ENCODE data around the gene TMEM245. TPM values are rescaled to one million over a fixed set of nuclear protein-coding genes. Genes with fewer than 3 reads are reported as not detected.

TMEM245 gene
- total RNA-seq, 1 experiment from 2014 or later, result 54.0 TPM

GRCh38 chr9:108997112-108997511 lies 122.6 kb downstream of the TMEM245 start:
- in situ Hi-C loops (cut with HindIII; ENCODE audit: low pct_unique_long_range_greater_than_20kb, low sequenced_read_pairs), result no loop called here
- no peaks in the 10 kb centered on the region for H3K36me3 ChIP-seq (ENCODE audit: control insufficient read depth, insufficient read depth, low read length)
- DNase-seq (ENCODE audit: low read depth, low spot score) (no peak), ATAC-seq (no peak)
- H3K9me3 ChIP-seq (ENCODE audit: control insufficient read depth, insufficient read depth, low read depth, low read length), result no peaks in the 10 kb centered on the region
- ChIA-PET POLR2A (no interaction called here), CTCF (no interaction called here)
- H3K27me3 ChIP-seq (ENCODE audit: control insufficient read depth, insufficient read depth, low read length), result no peaks in the 10 kb centered on the region
- TF ChIP-seq POLR2AphosphoS5 (IDR thresholded peaks at IDR 0.05; ENCODE audit: low read depth, low read length) (no peak), SIN3A (IDR thresholded peaks at IDR 0.05; ENCODE audit: borderline replicate concordance, insufficient read depth, low read depth, low read length) (no peak)
- TF ChIP-seq, protein P1, sequence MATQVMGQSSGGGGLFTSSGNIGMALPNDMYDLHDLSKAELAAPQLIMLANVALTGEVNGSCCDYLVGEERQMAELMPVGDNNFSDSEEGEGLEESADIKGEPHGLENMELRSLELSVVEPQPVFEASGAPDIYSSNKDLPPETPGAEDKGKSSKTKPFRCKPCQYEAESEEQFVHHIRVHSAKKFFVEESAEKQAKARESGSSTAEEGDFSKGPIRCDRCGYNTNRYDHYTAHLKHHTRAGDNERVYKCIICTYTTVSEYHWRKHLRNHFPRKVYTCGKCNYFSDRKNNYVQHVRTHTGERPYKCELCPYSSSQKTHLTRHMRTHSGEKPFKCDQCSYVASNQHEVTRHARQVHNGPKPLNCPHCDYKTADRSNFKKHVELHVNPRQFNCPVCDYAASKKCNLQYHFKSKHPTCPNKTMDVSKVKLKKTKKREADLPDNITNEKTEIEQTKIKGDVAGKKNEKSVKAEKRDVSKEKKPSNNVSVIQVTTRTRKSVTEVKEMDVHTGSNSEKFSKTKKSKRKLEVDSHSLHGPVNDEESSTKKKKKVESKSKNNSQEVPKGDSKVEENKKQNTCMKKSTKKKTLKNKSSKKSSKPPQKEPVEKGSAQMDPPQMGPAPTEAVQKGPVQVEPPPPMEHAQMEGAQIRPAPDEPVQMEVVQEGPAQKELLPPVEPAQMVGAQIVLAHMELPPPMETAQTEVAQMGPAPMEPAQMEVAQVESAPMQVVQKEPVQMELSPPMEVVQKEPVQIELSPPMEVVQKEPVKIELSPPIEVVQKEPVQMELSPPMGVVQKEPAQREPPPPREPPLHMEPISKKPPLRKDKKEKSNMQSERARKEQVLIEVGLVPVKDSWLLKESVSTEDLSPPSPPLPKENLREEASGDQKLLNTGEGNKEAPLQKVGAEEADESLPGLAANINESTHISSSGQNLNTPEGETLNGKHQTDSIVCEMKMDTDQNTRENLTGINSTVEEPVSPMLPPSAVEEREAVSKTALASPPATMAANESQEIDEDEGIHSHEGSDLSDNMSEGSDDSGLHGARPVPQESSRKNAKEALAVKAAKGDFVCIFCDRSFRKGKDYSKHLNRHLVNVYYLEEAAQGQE (IDR thresholded peaks at IDR 0.05; ENCODE audit: insufficient read depth in 1 of 2, low read depth in 2 of 2, low read length in 1 of 2), result no peak
- no peak overlapping the region for H3K27ac ChIP-seq (ENCODE audit: low read length)
- no TSS peak for BruUV-seq (replicated peaks)
- intact Hi-C loops (cut with micrococcal nuclease; ENCODE audit: unreplicated experiment), result no loop called here
- H3K4me1 ChIP-seq (ENCODE audit: control insufficient read depth, insufficient read depth, low read length), result no peaks in the 10 kb centered on the region
- H3K4me3 ChIP-seq (ENCODE audit: low read depth in 2 of 2, low read length in 2 of 2), result no peak overlapping the region

DNA sequence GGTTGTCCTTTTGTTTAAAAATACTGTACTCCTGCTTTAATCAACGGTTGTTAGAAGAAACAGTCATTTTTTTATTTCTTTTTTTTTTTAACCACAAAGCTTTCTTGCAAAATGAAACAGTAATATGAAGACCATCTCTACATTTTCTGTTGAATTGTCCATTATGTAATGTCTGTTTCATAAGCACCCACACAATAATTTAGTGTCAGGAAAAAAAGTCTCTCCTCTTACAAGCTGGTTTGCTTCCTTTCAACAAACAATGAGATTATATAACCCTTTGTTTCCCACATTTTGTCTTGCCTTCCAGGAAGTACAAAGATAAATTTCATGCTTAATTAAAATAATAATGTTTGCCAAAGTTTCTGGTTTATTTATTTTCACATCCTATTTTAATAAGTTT lies 123.1 kb downstream of the TMEM245 start:
- no peaks in the 10 kb centered on the region for H3K4me1 ChIP-seq (ENCODE audit: control insufficient read depth, insufficient read depth, low read length)
- ATAC-seq (no peak), DNase-seq (ENCODE audit: low read depth, low spot score) (no peak)
- in situ Hi-C loops (cut with HindIII; ENCODE audit: low pct_unique_long_range_greater_than_20kb, low sequenced_read_pairs) (no loop called here), intact Hi-C loops (cut with micrococcal nuclease; ENCODE audit: unreplicated experiment) (no loop called here)
- CTCF ChIA-PET, result no interaction called here
- H3K4me3 ChIP-seq (ENCODE audit: low read depth in 2 of 2, low read length in 2 of 2), result no peak overlapping the region
- BruUV-seq (replicated peaks), result no TSS peak
- no peaks in the 10 kb centered on the region for H3K36me3 ChIP-seq (ENCODE audit: control insufficient read depth, insufficient read depth, low read length)
- POLR2A ChIA-PET, result no interaction called here
- TF ChIP-seq, protein P2, sequence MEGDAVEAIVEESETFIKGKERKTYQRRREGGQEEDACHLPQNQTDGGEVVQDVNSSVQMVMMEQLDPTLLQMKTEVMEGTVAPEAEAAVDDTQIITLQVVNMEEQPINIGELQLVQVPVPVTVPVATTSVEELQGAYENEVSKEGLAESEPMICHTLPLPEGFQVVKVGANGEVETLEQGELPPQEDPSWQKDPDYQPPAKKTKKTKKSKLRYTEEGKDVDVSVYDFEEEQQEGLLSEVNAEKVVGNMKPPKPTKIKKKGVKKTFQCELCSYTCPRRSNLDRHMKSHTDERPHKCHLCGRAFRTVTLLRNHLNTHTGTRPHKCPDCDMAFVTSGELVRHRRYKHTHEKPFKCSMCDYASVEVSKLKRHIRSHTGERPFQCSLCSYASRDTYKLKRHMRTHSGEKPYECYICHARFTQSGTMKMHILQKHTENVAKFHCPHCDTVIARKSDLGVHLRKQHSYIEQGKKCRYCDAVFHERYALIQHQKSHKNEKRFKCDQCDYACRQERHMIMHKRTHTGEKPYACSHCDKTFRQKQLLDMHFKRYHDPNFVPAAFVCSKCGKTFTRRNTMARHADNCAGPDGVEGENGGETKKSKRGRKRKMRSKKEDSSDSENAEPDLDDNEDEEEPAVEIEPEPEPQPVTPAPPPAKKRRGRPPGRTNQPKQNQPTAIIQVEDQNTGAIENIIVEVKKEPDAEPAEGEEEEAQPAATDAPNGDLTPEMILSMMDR (IDR thresholded peaks at IDR 0.05), result no peak
- TF ChIP-seq TCF7L2 (IDR thresholded peaks at IDR 0.05; ENCODE audit: low read depth, low read length) (no peak), POLR2AphosphoS5 (IDR thresholded peaks at IDR 0.05; ENCODE audit: low read depth, low read length) (no peak), SIN3A (IDR thresholded peaks at IDR 0.05; ENCODE audit: borderline replicate concordance, insufficient read depth, low read depth, low read length) (no peak)
- TF ChIP-seq, protein P1 (IDR thresholded peaks at IDR 0.05; ENCODE audit: insufficient read depth in 1 of 2, low read depth in 2 of 2, low read length in 1 of 2), result no peak
- H3K27me3 ChIP-seq (ENCODE audit: control insufficient read depth, insufficient read depth, low read length), result no peaks in the 10 kb centered on the region
- H3K9me3 ChIP-seq (ENCODE audit: control insufficient read depth, insufficient read depth, low read depth, low read length), result no peaks in the 10 kb centered on the region
- no peak overlapping the region for H3K27ac ChIP-seq (ENCODE audit: low read length)

Data from Panc1 (cell line).